H1 (cell line): ENCODE measurements around the gene OCSTAMP.

Source experiments
- ATF3 ChIP-seq: IDR thresholded peaks from 2 replicates; pipeline ENCODE4 v1.6.1; 2011; ENCODE audit warnings: low read depth, mild to moderate bottlenecking, low read length; ENCODE audit not compliant: insufficient read depth
- CHD1 ChIP-seq: IDR thresholded peaks from 2 replicates; pipeline ENCODE4 v1.6.1; 2012; ENCODE audit warnings: low read depth, low read length, improper control_type of control experiment
- CREB1 ChIP-seq: IDR thresholded peaks from 2 replicates; pipeline ENCODE4 v1.6.1; 2012; ENCODE audit warnings: inconsistent platforms
- CTCF ChIP-seq, 3 experiments: IDR thresholded peaks; 1 replicate in 2 of 3; 2 replicates in 1 of 3; pipeline versions ENCODE4 v1.5.1 to v1.6.1; 2011; ENCODE audit warnings: low read length in 3 of 3, mild to moderate bottlenecking in 3 of 3, inconsistent platforms in 2 of 3, low read depth in 1 of 3, moderate library complexity in 1 of 3; ENCODE audit not compliant: insufficient read depth in 1 of 3; ENCODE audit errors: control extremely low read depth in 1 of 3
- EP300 ChIP-seq, 2 experiments: IDR thresholded peaks; 1 replicate in 1 of 2; 2 replicates in 1 of 2; pipeline ENCODE4 v1.6.1; 2011 to 2012; ENCODE audit warnings: low read depth in 2 of 2, low read length in 2 of 2, mild to moderate bottlenecking in 2 of 2, borderline replicate concordance in 1 of 2, inconsistent platforms in 1 of 2, moderate library complexity in 1 of 2
- EZH2 ChIP-seq: fragments of 200-600 bp; sonication (generic); IDR thresholded peaks from 2 replicates; pipeline ENCODE4 v1.7.1; 2012; ENCODE audit warnings: low read depth, mild to moderate bottlenecking, moderate library complexity, low read length, inconsistent platforms; ENCODE audit not compliant: severe bottlenecking
- JUND ChIP-seq: IDR thresholded peaks from 2 replicates; pipeline ENCODE4 v1.6.1; 2011; ENCODE audit warnings: mild to moderate bottlenecking, improper control_type of control experiment, low read length
- MAFK ChIP-seq: IDR thresholded peaks from 2 replicates; pipeline ENCODE4 v1.6.1; 2012; ENCODE audit warnings: low read depth, mild to moderate bottlenecking, improper control_type of control experiment, low read length
- MAX ChIP-seq: IDR thresholded peaks from 2 replicates; pipeline ENCODE4 v1.6.1; 2012; ENCODE audit warnings: inconsistent platforms
- POLR2AphosphoS5 ChIP-seq: IDR thresholded peaks from 2 replicates; pipeline ENCODE4 v1.6.1; 2011; ENCODE audit warnings: low read depth, low read length
- RAD21 ChIP-seq, 2 experiments: IDR thresholded peaks in 1 of 2; conservative IDR thresholded peaks in 1 of 2; 2 replicates each; pipeline ENCODE4 v1.6.1; 2011; ENCODE audit warnings: low read depth in 2 of 2, low read length in 2 of 2, improper control_type of control experiment in 1 of 2, inconsistent platforms in 1 of 2, mild to moderate bottlenecking in 1 of 2, moderate library complexity in 1 of 2
- RFX5 ChIP-seq: IDR thresholded peaks from 2 replicates; pipeline ENCODE4 v1.6.1; 2011; ENCODE audit warnings: low read depth, low read length, improper control_type of control experiment, borderline replicate concordance
- ZNF274 ChIP-seq: IDR thresholded peaks from 2 replicates; pipeline ENCODE4 v1.7.0; 2012; ENCODE audit warnings: low read length, borderline replicate concordance; ENCODE audit errors: extremely low read depth

GRCh38 chr20:46501961-46502360 is 48.5 kb downstream of the OCSTAMP start:
- peak; percentile 36; the same call in 1 of the 2 replicates for TF ChIP-seq ZNF274
- no peak for TF ChIP-seq CTCF (IDR thresholded peaks at IDR 0.05; ENCODE audit: control extremely low read depth in 1 of 3, insufficient read depth in 1 of 3, low read depth in 1 of 3, low read length in 3 of 3)
- no peak for TF ChIP-seq JUND
- no peak for TF ChIP-seq POLR2AphosphoS5
- TF ChIP-seq ATF3: no peak
- TF ChIP-seq RAD21 (IDR thresholded peaks at IDR 0.05 in 1 of 2, conservative IDR thresholded peaks at IDR 0.05 in 1 of 2; ENCODE audit: low read depth in 2 of 2, low read length in 2 of 2): no peak
- no peak for TF ChIP-seq RFX5
- no peak for TF ChIP-seq CHD1
- TF ChIP-seq EZH2: no peak
- TF ChIP-seq EP300 (IDR thresholded peaks at IDR 0.05; ENCODE audit: borderline replicate concordance in 1 of 2, low read depth in 2 of 2, low read length in 2 of 2): no peak
- TF ChIP-seq MAFK: no peak
- no peak for TF ChIP-seq MAX
- no peak for TF ChIP-seq CREB1
